DND-41 (cell line): ENCODE data around the gene C10orf62.

Experiments
- CTCF ChIP-seq: IDR thresholded peaks from 2 replicates; pipeline ENCODE4 v1.5.1; 2012; ENCODE audit warnings: borderline replicate concordance, low read length, moderate library complexity, mild to moderate bottlenecking; ENCODE audit not compliant: poor library complexity, severe bottlenecking; ENCODE audit errors: extremely low read depth
- EZH2 ChIP-seq: IDR thresholded peaks from 3 replicates; pipeline ENCODE4 v1.6.1; 2012; ENCODE audit warnings: borderline replicate concordance, low read depth, mild to moderate bottlenecking, moderate library complexity, low read length, inconsistent platforms; ENCODE audit not compliant: severe bottlenecking

DNA sequence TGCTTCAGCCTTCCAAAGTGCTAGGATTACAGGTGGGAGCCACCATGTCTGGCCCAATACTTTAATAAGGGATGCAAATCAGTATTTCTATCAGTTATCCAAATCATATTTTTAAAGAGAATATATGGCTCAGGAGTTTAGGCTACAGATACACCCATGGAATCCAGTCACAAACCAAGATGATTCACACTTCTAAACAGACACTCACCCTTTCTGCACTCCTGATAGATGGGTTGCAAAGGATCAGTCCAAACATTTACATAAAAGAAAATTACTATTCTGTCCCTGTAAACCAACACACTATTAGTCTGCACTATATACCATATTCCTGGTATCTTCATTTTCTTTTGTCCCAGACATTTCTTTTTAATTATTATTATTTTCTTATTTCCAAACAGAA lies 41.6 kb downstream of the C10orf62 start:
- TF ChIP-seq CTCF (no peak), EZH2 (no peak)
